DOHH2 (cell line): ENCODE data around the gene LGALS1.

Experiments used
- CTCF ChIP-seq: fragments of 200-600 bp; sonication (generic); IDR thresholded peaks from one replicate; pipeline ENCODE4 v1.5.1; 2014; ENCODE audit warnings: antibody characterized with exemption, mild to moderate bottlenecking, low read depth, low read length; ENCODE audit not compliant: poor library complexity, severe bottlenecking
- EZH2phosphoT487 ChIP-seq: fragments of 200-600 bp; sonication (generic); IDR thresholded peaks from 2 replicates; pipeline ENCODE4 v1.6.1; 2017; ENCODE audit warnings: borderline replicate concordance, mild to moderate bottlenecking, antibody characterized with exemption, low read length, moderate library complexity, mixed read lengths

DNA sequence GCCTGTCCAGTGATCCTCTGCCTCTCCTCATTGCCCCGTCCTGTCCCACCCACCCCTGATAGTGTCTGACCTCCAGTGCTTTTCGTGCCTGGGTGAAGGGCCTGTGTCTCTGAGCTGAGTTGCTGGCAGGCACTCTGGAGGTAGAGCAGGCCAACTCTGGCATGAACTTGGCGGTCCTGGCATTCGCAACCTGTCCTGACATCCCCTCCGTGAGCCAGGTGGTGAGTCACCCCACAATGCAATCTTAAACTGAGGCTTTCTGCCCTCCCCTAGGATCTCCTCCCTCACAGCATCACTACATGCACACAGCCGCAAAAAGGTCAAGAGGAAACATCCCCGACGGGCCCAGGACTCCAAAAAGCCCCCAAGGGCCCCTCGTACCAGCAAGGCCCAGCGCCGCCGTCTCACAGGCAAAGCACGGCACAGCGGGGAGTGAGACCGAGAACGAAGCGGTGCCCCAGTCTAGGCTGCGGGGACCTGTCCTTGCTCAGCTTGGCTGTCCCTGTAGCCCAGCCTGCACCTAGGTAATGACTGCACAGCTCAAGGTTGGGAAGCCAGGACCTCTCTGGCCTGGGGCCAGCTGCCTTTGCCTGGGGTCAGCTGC is 15.6 kb downstream of the LGALS1 start:
- TF ChIP-seq CTCF = no peak
- no peak for TF ChIP-seq EZH2phosphoT487
